ENCODE results near the gene STK32C. TPM values are rescaled to one million over a fixed set of nuclear protein-coding genes. Genes with fewer than 3 reads are reported as not detected.

STK32C gene
- total RNA-seq, 3 donors from 2014 or later, result 5.6 to 12.8 (median 11.7) TPM

GRCh38 chr10:132302421-132303310 is 5.1 kb downstream of the STK32C start:
- Histone ChIP-seq H3K4me3 (no peak overlapping the region), H3K36me3 (no peaks in the 10 kb centered on the region), H3K4me1 (peaks cover 0 to 4% of the 10 kb centered on the region in 2 donors), H3K27ac (no peak overlapping the region), H3K27me3 (no peaks in the 10 kb centered on the region), H3K9me3 (no peaks in the 10 kb centered on the region)
- intact Hi-C loops (cut with DNase I; ENCODE audit: low total_unique reads), result no loop called here
- peak in 1 of 2 donors; percentile 24 for DNase-seq (ENCODE audit: low spot score in 2 of 2)
- TF ChIP-seq POLR2AphosphoS5 (IDR thresholded peaks at IDR 0.05), result no peak
- TF ChIP-seq, protein P1, sequence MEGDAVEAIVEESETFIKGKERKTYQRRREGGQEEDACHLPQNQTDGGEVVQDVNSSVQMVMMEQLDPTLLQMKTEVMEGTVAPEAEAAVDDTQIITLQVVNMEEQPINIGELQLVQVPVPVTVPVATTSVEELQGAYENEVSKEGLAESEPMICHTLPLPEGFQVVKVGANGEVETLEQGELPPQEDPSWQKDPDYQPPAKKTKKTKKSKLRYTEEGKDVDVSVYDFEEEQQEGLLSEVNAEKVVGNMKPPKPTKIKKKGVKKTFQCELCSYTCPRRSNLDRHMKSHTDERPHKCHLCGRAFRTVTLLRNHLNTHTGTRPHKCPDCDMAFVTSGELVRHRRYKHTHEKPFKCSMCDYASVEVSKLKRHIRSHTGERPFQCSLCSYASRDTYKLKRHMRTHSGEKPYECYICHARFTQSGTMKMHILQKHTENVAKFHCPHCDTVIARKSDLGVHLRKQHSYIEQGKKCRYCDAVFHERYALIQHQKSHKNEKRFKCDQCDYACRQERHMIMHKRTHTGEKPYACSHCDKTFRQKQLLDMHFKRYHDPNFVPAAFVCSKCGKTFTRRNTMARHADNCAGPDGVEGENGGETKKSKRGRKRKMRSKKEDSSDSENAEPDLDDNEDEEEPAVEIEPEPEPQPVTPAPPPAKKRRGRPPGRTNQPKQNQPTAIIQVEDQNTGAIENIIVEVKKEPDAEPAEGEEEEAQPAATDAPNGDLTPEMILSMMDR (IDR thresholded peaks at IDR 0.05), result no peak
- TF ChIP-seq POLR2A (IDR thresholded peaks at IDR 0.05), result no peak

GRCh38 chr10:132301371-132302330 is 6.1 kb downstream of the STK32C start:
- Histone ChIP-seq H3K4me1 (peaks cover 0 to 2% of the 10 kb centered on the region in 2 donors), H3K9me3 (no peaks in the 10 kb centered on the region), H3K27me3 (no peaks in the 10 kb centered on the region), H3K27ac (no peak overlapping the region), H3K4me3 (no peak overlapping the region), H3K36me3 (no peaks in the 10 kb centered on the region)
- DNase-seq (ENCODE audit: low spot score in 2 of 2), result peak in 1 of 2 donors; percentile 40
- intact Hi-C loops (cut with DNase I; ENCODE audit: low total_unique reads), result no loop called here
- no peak for TF ChIP-seq POLR2A (IDR thresholded peaks at IDR 0.05)
- TF ChIP-seq, protein P1 (IDR thresholded peaks at IDR 0.05), result no peak

DNA sequence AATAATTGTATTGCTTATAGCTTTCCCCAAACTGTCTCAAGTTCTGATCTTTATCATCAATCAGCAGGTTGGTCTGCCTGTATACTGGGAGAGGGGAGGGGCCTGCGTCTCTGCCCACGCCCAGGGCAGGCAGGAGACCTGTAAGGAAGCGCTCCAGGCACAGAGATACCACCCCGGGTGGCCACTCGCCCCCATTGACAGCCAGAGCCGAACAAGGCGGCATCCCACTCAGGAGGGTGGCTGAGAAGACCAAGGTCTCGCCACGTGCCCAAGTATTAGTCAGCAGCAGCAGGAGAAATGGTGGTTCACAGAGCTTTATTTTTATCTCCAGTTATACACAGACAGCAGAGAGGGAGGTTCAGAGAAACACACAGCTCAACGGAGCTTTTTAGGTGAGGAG is 7.2 kb downstream of the STK32C start:
- Histone ChIP-seq H3K4me1 (no peaks in the 10 kb centered on the region), H3K9me3 (no peaks in the 10 kb centered on the region), H3K27me3 (no peaks in the 10 kb centered on the region), H3K36me3 (no peaks in the 10 kb centered on the region), H3K27ac (no peak overlapping the region), H3K4me3 (no peak overlapping the region)
- intact Hi-C loops (cut with DNase I; ENCODE audit: low total_unique reads), result loop anchor here (1.0 kb wide), 1 partner anchor 16 kb away; no protein-coding TSS in a partner anchor
- TF ChIP-seq, protein P1 (IDR thresholded peaks at IDR 0.05), result no peak
- TF ChIP-seq POLR2AphosphoS5 (IDR thresholded peaks at IDR 0.05) (no peak), POLR2A (IDR thresholded peaks at IDR 0.05) (no peak)
- DNase-seq (ENCODE audit: low spot score in 2 of 2), result peak in 1 of 2 donors; percentile 33

- Histone ChIP-seq H3K9me3 (no peaks in the 10 kb centered on the region), H3K27me3 (no peaks in the 10 kb centered on the region), H3K27ac (no peak overlapping the region), H3K36me3 (no peaks in the 10 kb centered on the region), H3K4me3 (no peak overlapping the region), H3K4me1 (no peaks in the 10 kb centered on the region)
- DNase-seq (ENCODE audit: low spot score in 2 of 2), result peak in 1 of 2 donors; percentile 28
- TF ChIP-seq POLR2A (IDR thresholded peaks at IDR 0.05) (no peak), POLR2AphosphoS5 (IDR thresholded peaks at IDR 0.05) (no peak)
- intact Hi-C loops (cut with DNase I; ENCODE audit: low total_unique reads), result loop anchor here (1.0 kb wide), 1 partner anchor 17 kb away; no protein-coding TSS in a partner anchor
Observed at GRCh38 chr10:132299371-132300336, 8.1 kb downstream of the STK32C start.

Measured in breast epithelium (tissue), 4 donors.